SK-N-SH treated with all-trans-retinoic acid at 6 μM for 48 hours (cell line): Measurements from ENCODE around the gene IFT81.

Experiments
- ATAC-seq: fragments of 200-7000 bp; cut with Tn5 transposase; 3 replicates; pipeline ENCODE4 v1.9.1; 2020; ENCODE audit warnings: mild to moderate bottlenecking, moderate library complexity
- ARNTL ChIP-seq: fragments of 450-650 bp; formaldehyde crosslinking; IDR thresholded peaks from 2 replicates; pipeline ENCODE4 v1.5.0; 2020; ENCODE audit warnings: low read depth, mild to moderate bottlenecking, moderate library complexity, borderline replicate concordance
- BACH2 ChIP-seq: fragments of 250-450 bp; sonication (Bioruptor Pico); IDR thresholded peaks from 2 replicates; pipeline ENCODE4 v1.9.0; 2021; ENCODE audit warnings: mild to moderate bottlenecking, borderline replicate concordance
- ESRRG ChIP-seq: fragments of 250-450 bp; sonication (Bioruptor Pico); IDR thresholded peaks from 2 replicates; pipeline ENCODE4 v1.6.1; 2021; ENCODE audit warnings: mild to moderate bottlenecking
- GLIS3 ChIP-seq: fragments of 250-450 bp; sonication (Bioruptor Pico); IDR thresholded peaks from 2 replicates; pipeline ENCODE4 v1.5.0; 2020; ENCODE audit warnings: mild to moderate bottlenecking, moderate library complexity
- ISL1 ChIP-seq: fragments of 250-450 bp; sonication (Bioruptor Pico); IDR thresholded peaks from 2 replicates; pipeline ENCODE4 v2.1.2; 2022; ENCODE audit warnings: mild to moderate bottlenecking, moderate library complexity
- OSR1 ChIP-seq: fragments of 250-450 bp; sonication (Bioruptor Pico); IDR thresholded peaks from 2 replicates; pipeline ENCODE4 v1.8.0; 2022; ENCODE audit warnings: moderate library complexity, mild to moderate bottlenecking, inconsistent platforms
- PPARA ChIP-seq: fragments of 250-450 bp; sonication (Bioruptor Pico); IDR thresholded peaks from 2 replicates; pipeline ENCODE4 v1.5.0; 2020; ENCODE audit warnings: mild to moderate bottlenecking, borderline replicate concordance
- RARB ChIP-seq: fragments of 250-450 bp; sonication (Bioruptor Pico); IDR thresholded peaks from 2 replicates; pipeline ENCODE4 v1.8.0; 2021; ENCODE audit warnings: mild to moderate bottlenecking, moderate library complexity
- SNAI2 ChIP-seq: fragments of 250-450 bp; sonication (Bioruptor Pico); IDR thresholded peaks from 2 replicates; pipeline ENCODE4 v1.5.0; 2020; ENCODE audit warnings: mild to moderate bottlenecking, moderate library complexity
- ZFP3 ChIP-seq: fragments of 250-450 bp; sonication (Bioruptor Pico); IDR thresholded peaks from 2 replicates; pipeline ENCODE4 v1.5.0; 2020; ENCODE audit warnings: mild to moderate bottlenecking, moderate library complexity
- ZFP30 ChIP-seq: fragments of 450-650 bp; formaldehyde crosslinking; IDR thresholded peaks from 2 replicates; pipeline ENCODE4 v1.5.0; 2022; ENCODE audit warnings: mild to moderate bottlenecking, moderate library complexity
- ZNF565 ChIP-seq: fragments of 450-650 bp; formaldehyde crosslinking; conservative IDR thresholded peaks from 2 replicates; pipeline ENCODE4 v1.5.0; 2020; ENCODE audit warnings: low read depth, mild to moderate bottlenecking, moderate library complexity
- ZNF70 ChIP-seq: fragments of 450-650 bp; formaldehyde crosslinking; IDR thresholded peaks from 2 replicates; pipeline ENCODE4 v1.5.0; 2020; ENCODE audit warnings: mild to moderate bottlenecking, moderate library complexity
- TF ChIP-seq, protein P1 (sequence below): fragments of 250-450 bp; sonication (Bioruptor Pico); IDR thresholded peaks from 2 replicates; pipeline ENCODE4 v1.5.1; 2020; ENCODE audit warnings: low read depth, mild to moderate bottlenecking, moderate library complexity
- TF ChIP-seq, protein P2 (sequence below): fragments of 250-450 bp; sonication (Bioruptor Pico); IDR thresholded peaks from 2 replicates; pipeline ENCODE4 v1.8.0; 2021; ENCODE audit warnings: low read depth, mild to moderate bottlenecking, moderate library complexity, borderline replicate concordance
- TF ChIP-seq, protein P3 (sequence below): fragments of 250-450 bp; sonication (Bioruptor Pico); IDR thresholded peaks from 2 replicates; pipeline ENCODE4 v1.8.0; 2020; ENCODE audit warnings: mild to moderate bottlenecking, moderate library complexity, borderline replicate concordance
- TF ChIP-seq, protein P4 (sequence below): fragments of 250-450 bp; sonication (Bioruptor Pico); IDR thresholded peaks from 2 replicates; pipeline ENCODE4 v1.5.1; 2021; ENCODE audit warnings: mild to moderate bottlenecking, moderate library complexity

The IFT81 gene

DNA sequence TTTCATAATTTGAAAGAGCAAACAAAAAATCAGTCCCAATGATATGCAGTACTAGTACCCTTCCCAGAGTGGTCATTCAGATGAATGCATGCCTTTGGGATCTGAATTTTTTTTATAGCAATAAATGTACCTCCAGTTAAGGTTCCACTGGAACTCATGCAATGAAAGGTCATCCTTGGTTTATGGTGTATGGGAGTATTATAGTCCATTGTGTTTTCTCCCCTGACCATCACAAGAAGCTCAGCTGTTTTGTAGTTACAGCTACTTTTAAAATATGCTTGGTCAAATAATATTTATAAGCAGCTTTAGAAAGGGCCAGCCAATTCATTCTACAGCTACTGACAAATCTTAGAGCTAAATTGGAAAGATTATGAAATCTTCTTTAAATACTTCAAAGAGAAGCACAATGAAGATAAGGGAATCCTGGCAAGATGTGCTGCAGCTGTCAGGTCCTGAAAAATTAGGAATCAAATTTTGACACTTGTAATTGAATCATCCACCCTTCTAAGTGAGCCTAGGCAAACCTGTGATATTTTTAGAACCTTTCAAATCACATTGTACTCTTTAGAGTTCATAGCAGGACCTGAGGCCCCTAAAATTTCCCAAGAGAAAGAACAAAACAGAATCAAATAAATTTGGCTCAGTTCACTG lies 46.5 kb downstream of the IFT81 start:
- TF ChIP-seq ESRRG (CRISPR knock-in tag) (no peak), ISL1 (CRISPR knock-in tag) (peak; percentile 38; the same call in 1 of the 2 replicates)
- ATAC-seq = no peak

DNA sequence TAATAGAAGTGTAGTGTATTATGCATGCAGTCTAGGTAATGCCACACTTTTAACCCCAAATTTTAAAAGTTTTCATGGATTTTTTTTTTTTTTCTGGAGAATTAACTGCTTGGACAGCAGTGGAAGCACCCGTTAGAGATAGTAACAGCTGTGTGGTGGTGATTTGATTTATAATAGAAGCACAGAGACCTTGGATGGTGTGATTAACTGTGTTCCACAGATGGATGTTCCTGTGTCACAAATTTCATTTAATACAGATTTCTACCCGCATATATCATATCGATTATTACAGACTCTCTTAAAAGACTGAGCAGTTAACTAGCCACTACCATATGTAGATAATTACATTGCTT lies 47.0 kb downstream of the IFT81 start:
- no peak for TF ChIP-seq GLIS3
- TF ChIP-seq, all 23 proteins: peak for 0
- no peak for ATAC-seq

DNA sequence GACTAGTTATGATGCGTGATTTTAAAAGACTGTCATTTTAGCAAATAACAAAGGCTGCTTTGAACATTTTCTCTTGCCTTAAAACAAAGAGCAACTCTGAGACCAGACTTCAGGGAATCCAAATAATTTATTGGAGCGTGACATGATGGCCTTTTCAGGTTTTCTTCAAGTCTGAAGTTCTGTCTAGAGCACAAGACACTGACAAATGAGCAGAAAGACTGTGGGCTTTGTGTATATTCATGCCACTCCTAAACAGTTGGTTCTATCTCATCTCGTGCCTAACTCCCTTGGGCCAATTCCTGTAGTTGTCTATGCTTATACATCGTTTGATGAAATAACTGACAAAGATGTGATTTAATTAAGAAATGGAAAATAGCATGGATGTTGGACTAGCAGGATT lies 47.5 kb downstream of the IFT81 start:
- no peak for TF ChIP-seq ZFP3 (CRISPR knock-in tag)
- TF ChIP-seq GLIS3 = no peak
- TF ChIP-seq ZNF565 (CRISPR knock-in tag) = no peak
- no peak for TF ChIP-seq ZNF70
- TF ChIP-seq ARNTL (CRISPR knock-in tag) = no peak
- no peak for TF ChIP-seq SNAI2 (CRISPR knock-in tag)
- TF ChIP-seq OSR1 (CRISPR knock-in tag) = no peak
- TF ChIP-seq, protein P1, sequence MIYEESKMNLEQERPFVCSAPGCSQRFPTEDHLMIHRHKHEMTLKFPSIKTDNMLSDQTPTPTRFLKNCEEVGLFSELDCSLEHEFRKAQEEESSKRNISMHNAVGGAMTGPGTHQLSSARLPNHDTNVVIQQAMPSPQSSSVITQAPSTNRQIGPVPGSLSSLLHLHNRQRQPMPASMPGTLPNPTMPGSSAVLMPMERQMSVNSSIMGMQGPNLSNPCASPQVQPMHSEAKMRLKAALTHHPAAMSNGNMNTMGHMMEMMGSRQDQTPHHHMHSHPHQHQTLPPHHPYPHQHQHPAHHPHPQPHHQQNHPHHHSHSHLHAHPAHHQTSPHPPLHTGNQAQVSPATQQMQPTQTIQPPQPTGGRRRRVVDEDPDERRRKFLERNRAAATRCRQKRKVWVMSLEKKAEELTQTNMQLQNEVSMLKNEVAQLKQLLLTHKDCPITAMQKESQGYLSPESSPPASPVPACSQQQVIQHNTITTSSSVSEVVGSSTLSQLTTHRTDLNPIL = no peak
- no peak for TF ChIP-seq ZFP30
- TF ChIP-seq, protein P2, sequence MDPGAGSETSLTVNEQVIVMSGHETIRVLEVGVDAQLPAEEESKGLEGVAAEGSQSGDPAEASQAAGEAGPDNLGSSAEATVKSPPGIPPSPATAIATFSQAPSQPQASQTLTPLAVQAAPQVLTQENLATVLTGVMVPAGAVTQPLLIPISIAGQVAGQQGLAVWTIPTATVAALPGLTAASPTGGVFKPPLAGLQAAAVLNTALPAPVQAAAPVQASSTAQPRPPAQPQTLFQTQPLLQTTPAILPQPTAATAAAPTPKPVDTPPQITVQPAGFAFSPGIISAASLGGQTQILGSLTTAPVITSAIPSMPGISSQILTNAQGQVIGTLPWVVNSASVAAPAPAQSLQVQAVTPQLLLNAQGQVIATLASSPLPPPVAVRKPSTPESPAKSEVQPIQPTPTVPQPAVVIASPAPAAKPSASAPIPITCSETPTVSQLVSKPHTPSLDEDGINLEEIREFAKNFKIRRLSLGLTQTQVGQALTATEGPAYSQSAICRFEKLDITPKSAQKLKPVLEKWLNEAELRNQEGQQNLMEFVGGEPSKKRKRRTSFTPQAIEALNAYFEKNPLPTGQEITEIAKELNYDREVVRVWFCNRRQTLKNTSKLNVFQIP (CRISPR knock-in tag) = no peak
- TF ChIP-seq BACH2 (CRISPR knock-in tag) = no peak
- TF ChIP-seq, protein P3, sequence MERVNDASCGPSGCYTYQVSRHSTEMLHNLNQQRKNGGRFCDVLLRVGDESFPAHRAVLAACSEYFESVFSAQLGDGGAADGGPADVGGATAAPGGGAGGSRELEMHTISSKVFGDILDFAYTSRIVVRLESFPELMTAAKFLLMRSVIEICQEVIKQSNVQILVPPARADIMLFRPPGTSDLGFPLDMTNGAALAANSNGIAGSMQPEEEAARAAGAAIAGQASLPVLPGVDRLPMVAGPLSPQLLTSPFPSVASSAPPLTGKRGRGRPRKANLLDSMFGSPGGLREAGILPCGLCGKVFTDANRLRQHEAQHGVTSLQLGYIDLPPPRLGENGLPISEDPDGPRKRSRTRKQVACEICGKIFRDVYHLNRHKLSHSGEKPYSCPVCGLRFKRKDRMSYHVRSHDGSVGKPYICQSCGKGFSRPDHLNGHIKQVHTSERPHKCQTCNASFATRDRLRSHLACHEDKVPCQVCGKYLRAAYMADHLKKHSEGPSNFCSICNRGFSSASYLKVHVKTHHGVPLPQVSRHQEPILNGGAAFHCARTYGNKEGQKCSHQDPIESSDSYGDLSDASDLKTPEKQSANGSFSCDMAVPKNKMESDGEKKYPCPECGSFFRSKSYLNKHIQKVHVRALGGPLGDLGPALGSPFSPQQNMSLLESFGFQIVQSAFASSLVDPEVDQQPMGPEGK (CRISPR knock-in tag) = no peak
- no peak for TF ChIP-seq ESRRG (CRISPR knock-in tag)
- TF ChIP-seq RARB (CRISPR knock-in tag) = no peak
- TF ChIP-seq, protein P4, sequence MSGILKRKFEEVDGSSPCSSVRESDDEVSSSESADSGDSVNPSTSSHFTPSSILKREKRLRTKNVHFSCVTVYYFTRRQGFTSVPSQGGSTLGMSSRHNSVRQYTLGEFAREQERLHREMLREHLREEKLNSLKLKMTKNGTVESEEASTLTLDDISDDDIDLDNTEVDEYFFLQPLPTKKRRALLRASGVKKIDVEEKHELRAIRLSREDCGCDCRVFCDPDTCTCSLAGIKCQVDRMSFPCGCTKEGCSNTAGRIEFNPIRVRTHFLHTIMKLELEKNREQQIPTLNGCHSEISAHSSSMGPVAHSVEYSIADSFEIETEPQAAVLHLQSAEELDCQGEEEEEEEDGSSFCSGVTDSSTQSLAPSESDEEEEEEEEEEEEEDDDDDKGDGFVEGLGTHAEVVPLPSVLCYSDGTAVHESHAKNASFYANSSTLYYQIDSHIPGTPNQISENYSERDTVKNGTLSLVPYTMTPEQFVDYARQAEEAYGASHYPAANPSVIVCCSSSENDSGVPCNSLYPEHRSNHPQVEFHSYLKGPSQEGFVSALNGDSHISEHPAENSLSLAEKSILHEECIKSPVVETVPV (CRISPR knock-in tag) = no peak
- TF ChIP-seq PPARA = no peak
- TF ChIP-seq, all 23 proteins: peak for 0
- ATAC-seq = no peak

DNA sequence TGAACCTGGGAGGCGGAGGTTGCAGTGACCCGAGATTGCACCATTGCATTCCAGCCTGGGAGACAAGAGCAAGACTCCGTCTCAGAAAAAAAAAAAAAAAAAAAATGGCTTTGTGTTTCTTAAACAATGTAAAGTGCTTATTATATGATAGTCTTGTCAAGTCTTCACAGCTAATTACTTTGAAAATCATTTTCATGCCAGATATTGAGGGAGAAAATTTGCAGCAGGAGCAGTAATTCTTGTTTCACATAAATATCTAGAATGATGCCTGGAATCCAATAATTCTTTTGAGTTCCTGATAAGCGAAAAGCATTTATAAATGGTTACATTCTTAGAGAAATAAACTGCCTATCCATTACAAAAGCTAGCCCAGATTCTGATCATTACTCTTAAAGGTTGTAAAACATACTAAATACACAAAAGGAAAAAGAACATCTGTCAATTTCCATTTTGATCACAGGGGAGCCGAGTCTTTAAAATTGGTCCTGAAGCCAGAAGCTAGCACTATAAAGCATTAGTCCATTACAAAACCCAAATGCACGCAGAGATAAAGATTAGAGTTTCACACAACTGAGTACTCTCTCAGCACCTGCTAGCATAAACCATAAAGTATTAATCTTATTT lies 50.3 kb downstream of the IFT81 start:
- ATAC-seq = no peak
- TF ChIP-seq, protein P4 (CRISPR knock-in tag) = no peak
- TF ChIP-seq ISL1 (CRISPR knock-in tag) (peak; percentile 81), ZNF70 (no peak), ZFP30 (no peak)
- TF ChIP-seq, protein P3 (CRISPR knock-in tag) = no peak
